Hindlimb muscle (tissue), 1 donor: ENCODE data around the gene RNF2. TPM values are rescaled to one million over a fixed set of nuclear protein-coding genes. Genes with fewer than 3 reads are reported as not detected.

Experiments used
- DNase-seq: peaks from one replicate; pipeline ENCODE4 v3.0.0-alpha.2; 2013
- polyA plus RNA-seq: library from polyadenylated mRNA; unstranded; fragments of 120-200 nt; gene quantifications from one replicate; pipeline ENCODE4 v1.2.1, GENCODE V29; 2013; ENCODE audit not compliant: insufficient read length

The RNF2 gene
- polyA plus RNA-seq, 1 donor: 34.5 TPM

DNA sequence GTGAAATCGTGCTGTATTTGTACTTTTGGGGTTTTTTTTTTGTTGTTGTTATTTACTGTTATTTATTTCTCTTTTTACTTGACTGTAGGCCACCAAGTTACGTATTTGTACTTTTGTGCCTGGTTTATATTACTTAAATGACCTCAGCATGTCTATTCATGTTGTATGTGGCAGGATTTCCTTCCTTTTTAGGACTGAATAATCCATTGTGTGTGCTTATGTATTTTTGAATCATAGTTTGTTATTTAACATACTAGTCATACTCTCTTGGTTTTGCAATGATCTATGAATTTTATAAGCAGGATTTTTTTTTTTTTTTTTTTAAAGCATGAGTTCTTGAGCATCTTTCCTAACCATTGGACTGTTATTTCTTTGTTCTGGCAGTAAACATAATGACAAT lies 51.2 kb downstream of the RNF2 start:
- DNase-seq: no peak

DNA sequence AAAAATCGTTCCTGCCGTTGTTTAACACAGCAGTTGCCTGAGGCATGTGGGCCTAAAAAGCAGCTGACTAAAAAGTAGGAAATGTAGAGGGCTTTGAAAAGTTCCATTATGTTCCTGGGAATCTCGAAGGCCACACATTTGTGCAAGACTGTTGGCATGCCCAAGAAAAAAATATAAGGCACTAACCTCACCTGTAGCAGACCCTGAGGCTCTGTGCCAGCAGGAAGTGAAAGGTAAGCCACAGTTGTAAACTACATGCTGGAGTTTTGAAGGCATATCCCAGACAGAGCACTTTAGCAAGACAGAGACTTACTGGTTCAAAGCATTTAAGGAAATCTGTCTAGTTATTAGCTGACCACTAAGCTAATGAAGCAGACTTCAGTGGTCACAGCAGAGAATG lies 58.7 kb downstream of the RNF2 start:
- no peak for DNase-seq

DNA sequence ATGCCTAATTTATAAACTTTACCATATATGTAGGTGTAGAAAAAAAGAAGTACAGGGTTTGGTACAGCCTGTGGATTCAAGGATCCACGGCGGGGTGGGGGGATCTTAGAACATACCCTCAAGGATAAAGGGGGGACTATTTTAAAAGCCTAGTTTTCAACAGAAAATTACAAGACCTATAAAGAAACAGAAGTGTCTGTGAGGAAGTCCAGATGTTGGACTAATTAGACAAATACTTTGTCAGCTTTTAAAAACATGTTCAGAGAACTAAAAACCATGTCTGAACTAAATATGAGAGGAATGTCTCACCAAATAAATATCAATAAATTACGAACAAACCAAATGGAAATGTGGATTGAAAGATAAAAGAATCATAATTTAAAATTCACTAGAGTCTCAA lies 59.8 kb downstream of the RNF2 start:
- DNase-seq: no peak

GRCh38 chr1:185108321-185108720 lies 63.0 kb downstream of the RNF2 start:
- no peak for DNase-seq

- no peak for DNase-seq
Observed at GRCh38 chr1:185110145-185110544, 64.8 kb downstream of the RNF2 start.

DNA sequence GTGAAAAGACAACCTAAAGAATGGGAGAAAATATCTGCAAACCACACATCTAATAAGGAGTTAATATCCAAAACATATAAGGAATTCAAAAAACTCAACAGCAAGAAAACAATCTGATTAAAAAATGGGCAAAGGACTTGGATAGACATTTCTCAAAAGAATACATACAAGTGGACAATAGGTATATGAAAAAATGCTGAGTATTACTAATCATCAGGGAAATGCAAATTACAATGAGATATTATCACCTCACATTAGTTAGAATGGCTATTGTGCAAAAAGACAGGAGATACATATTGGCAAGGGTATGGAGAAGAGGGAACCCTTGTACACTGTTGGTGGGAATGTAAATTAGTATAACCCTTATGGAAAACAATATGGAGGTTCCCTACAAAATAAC lies 66.5 kb downstream of the RNF2 start:
- no peak for DNase-seq

DNA sequence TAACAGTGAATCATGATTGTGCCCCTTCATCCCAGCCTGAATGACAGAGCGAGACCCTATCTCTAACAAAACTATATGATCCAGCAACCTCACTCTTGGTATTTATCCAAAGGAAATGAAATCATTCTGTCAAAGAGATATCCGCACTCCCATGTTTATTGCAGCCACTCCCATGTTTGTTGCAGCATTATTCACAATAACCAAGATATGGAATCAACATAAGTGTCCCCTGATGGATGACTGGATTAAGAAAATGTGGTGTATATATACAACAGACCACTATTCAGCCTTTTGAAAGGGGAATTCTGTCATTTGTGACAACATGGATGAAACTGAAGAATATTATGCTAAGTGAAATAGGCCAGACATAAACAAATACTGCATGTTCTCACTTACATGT lies 67.0 kb downstream of the RNF2 start:
- DNase-seq: no peak

- no peak for DNase-seq
Observed at GRCh38 chr1:185129708-185130107, 84.3 kb downstream of the RNF2 start.

GRCh38 chr1:185132534-185132933 lies 87.2 kb downstream of the RNF2 start:
- DNase-seq: no peak

GRCh38 chr1:185137896-185138545 lies 92.7 kb downstream of the RNF2 start:
- no peak for DNase-seq

- DNase-seq: no peak
Observed at GRCh38 chr1:185139246-185139645, 93.9 kb downstream of the RNF2 start.

DNA sequence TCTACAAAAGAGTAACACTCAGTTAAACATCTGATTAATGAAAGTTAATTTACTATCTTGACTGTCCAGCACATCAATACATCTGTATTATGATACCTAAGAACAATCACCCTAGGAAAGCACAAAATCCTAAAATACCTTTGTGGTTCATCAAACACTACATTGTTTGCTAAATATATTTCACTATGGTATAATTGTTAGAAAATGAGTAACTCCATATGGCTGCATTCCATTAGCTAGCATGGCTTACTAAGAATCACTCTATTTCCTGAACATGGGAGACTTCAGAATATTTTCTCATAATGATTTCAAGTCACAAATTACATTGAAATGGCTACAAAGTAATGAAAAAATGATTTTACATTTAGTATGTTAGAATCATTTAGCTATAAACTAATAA lies 98.9 kb downstream of the RNF2 start:
- no peak for DNase-seq

- no peak for DNase-seq
Observed at GRCh38 chr1:185151215-185151614, 105.9 kb downstream of the RNF2 start.

Other genes starting within 250 kb of the RNF2 start
- gene NIBAN1, start 71.0 kb upstream of the RNF2 start, polyA plus RNA-seq: 39.7 TPM
- gene TRMT1L, start 111.4 kb downstream of the RNF2 start, polyA plus RNA-seq: 16.1 TPM
- gene SWT1, start 111.6 kb downstream of the RNF2 start, polyA plus RNA-seq: 6.1 TPM